ENCODE data around the gene MED16.
A peak's percentile ranks its signal among the peaks of the same experiment; 100 is the strongest.
"Not testable (repeated sequence)": the region's sequence is repeated elsewhere in the genome, so short reads cannot be mapped to it uniquely, and the experiment has no call there.

Gene MED16

DNA sequence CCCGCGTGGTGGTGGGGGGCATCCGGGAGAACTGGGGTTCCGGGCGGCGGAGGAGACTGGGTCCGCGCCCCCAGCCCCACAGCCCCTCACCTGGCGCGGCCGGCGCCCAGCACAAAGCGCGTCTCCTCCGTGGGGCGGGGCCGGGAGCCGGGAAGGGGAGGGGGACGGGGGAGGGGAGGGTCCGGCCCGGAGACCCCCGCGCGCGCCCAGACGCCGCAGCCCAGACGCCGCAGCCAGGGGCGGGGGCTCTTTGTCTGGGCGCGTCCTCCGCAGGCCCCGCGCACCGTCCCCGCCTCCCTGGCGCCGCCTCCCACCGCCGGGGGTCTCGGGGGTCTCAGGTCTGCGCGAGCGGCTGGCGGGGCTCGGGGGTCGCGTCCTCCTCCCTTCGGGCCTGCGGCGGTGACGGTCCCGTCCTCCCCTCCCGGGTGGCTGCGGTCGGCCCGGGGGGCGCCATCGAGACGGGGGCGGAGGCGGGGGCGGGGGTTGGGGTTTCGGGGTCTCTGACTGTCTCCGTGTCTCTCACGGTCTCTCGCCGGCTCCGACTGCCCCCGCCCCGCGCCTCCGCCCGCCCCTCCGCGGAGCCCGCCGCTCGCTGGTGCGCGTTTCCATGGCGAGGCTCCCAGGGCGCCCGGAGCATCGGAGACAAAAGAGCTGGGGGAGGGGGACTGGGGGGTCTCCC, 71.0 kb downstream of the MED16 start, which contains the start of gene PLPPR3:
Gene PLPPR3 (minus strand): TSS at position 131 of the 679 bp plus-strand sequence. CDS start 396 bp downstream, outside the sequence.
- peak; percentile 35 for DNase-seq

DNA sequence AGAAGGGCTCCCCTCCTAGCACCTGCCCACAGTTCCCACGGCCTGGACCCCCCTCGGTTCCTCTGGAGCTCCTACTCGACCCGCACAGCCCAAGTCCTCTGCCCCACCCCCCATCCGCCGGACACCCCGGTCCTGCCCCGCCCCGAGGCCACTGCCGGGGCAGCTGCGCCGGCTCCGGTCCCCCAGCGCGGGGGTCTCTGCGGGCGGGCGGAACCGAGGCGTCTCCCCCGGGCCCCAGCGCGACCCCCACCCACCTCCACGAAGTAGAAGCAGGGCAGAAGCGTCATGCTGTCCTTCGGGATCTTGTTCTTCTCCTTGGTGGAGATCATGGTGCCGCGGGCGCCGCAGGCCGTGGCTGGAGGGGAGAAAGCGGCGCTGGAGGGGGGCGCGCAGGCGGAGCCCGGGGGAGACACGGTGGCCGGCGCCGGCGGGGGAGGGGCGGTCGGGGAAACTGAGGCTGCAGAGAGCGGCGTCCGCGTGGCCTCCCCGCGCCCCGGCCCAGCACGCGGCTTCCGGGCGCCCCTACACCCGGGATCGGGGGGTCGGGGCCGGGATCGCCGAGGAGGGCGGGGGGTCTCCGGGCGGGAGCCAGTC, 71.7 kb downstream of the MED16 start:
- no peak for DNase-seq

DNA sequence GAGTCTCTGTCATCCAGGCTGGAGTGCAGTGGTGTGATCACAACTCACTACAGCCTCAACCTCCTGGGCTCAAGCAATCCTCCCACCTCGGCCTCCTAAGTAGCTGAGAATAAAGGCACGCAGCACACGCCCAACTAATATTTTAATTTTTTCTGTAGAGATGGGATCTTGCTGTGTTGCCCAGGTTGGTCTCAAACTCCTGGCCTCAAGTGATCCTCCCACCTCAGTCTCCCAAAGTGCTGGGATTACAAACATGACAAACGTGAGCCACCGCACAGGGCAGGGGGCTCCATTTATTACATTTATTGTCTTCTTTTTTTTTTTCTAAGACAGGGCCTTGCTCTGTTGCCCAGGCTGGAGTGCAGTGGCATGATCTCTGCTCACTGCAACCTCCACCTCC, 72.8 kb downstream of the MED16 start:
- not testable (repeated sequence) for DNase-seq

Measured in GF-D8 (cell line).